NCI-H2107 treated with DMSO at 0.1 percent for 48 hours (cell line): Measurements from ENCODE around the gene MRPL14.
A peak's percentile ranks its signal among the peaks of the same experiment; 100 is the strongest.

Experiments
- DNase-seq: peaks from one replicate; lab custom pipeline; 2025; ENCODE audit not compliant: unreplicated experiment; lab: John Stamatoyannopoulos, UW

Gene MRPL14

DNA sequence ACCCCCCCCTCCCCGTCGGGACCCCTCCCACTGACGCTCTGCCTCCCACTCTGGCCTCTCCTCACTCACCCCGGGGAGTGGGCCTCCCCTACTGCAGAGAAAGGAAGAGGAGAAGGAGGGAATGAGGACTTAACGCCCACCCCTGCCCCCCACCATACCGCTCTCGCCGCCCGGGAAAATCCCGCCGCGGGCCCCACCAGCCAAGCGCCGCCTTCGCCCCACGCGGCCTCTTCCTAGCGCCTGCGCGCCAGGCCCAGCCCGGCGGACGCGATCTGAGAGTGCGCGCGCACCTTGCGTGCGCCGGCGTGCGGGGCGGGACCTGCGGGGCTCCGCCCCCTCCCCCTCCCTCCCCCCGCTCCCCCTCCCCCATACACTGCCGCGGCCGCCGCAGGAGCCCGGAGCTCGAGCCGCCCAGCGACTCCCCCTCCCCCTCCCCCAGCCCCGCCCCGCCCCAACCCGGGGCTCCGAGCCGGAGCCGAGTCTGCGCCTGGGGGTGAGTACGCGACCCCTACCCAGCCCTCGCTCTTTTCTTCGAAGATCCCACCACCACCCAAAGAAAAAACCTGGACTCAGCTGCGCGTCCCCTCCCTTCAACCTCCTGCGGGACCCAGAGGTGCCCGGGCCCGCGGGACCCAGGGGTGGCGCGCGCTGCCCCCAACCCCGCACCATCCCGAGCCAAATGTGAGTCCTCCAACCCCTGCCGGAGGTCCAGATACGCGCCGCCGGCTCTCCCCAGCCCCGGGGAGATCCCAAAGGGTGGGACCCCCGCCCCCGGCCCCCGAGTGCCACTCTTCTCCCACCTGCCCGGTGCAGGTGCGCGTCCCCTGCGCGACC lies at the start of gene MRPL14, which contains the start of gene TMEM63B:
Gene MRPL14 (minus strand): TSS at position 267 of the 834 bp plus-strand sequence. CDS start 10,841 bp downstream, outside the sequence.
Gene TMEM63B (plus strand): TSS at position 369 of the 834 bp plus-strand sequence. CDS start 7,031 bp downstream, outside the sequence.
- DNase-seq, result no peak

DNA sequence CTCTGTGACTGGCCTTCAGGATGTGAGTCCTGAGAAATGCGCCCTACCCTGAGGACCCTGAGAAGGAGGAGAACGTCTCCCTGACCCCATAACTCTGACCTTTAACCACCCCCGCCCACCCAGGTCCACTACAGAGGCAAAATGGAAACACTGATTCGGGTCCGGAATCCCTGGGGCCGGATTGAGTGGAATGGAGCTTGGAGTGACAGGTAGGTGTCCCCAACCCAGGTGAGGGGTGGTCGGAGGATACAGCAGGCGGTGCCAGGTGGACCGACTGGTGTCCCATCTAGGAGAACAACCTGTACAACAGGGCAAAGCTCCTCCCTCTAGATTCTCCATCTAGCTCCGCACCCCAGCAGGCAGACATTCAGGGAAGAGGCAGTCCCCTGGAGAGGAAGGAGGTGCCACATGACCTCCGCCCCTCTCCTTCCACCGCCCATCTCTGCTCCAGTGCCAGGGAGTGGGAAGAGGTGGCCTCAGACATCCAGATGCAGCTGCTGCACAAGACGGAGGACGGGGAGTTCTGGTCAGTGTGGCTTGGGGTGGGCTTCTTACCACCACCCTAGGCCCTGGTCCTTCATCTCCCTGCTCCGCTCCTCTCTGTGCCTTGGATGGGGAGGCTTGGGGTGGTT lies 49.0 kb upstream of the MRPL14 start:
- no peak for DNase-seq

DNA sequence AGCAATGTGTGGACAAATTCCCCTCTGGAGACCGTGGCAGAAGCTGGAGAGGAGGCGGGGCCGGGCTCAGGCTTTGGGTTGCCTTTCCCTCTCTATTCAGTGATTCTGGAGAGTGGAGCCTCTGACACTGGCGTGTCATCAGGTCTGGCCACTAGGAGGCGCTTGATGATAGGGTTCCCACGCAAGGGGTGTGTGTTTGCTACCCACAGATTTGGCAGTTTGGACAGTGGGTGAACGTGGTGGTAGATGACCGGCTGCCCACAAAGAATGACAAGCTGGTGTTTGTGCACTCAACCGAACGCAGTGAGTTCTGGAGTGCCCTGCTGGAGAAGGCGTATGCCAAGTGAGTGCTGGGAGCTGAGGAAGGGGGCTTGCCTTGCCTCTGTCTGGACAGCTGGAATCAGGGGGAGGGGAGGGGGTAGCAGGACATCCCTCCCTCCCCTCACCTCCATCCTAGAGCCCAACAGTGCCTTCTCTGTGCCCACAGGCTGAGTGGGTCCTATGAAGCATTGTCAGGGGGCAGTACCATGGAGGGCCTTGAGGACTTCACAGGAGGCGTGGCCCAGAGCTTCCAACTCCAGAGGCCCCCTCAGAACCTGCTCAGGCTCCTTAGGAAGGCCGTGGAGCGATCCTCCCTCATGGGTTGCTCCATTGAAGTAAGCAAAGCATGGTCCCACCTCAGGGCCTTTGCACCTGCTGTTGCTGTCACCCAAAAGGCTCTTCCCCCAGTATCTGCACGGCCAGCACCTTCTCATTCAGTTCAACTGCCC lies 45.7 kb upstream of the MRPL14 start:
- peak; percentile 36 for DNase-seq

DNA sequence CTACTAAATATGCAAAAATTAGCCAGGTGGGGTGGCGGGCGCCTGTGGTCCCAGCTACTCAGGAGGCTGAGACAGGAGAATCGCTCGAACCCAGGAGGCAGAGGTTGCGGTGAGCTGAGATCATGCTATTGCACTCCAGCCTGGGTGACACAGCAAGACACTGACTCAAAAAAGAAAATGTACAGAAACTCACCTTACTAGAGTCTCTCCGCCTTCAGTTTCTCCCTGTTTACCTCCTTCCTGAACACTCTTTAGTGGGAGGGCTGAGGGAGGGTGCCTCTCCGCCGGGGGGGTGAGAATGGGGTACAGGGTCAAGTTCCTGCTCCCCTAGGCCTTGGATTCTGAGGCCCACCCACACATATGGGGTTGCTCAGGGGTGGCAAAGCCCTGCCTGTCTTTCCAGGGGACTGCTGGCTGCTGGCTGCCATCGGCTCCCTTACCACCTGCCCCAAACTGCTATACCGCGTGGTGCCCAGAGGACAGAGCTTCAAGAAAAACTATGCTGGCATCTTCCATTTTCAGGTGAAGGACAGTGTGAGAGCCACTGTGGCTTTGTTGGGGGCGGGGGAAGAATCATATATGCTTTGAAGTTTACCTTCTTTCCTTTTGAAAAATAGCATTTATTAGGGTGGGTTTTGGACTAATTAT lies 44.8 kb upstream of the MRPL14 start:
- no peak for DNase-seq

DNA sequence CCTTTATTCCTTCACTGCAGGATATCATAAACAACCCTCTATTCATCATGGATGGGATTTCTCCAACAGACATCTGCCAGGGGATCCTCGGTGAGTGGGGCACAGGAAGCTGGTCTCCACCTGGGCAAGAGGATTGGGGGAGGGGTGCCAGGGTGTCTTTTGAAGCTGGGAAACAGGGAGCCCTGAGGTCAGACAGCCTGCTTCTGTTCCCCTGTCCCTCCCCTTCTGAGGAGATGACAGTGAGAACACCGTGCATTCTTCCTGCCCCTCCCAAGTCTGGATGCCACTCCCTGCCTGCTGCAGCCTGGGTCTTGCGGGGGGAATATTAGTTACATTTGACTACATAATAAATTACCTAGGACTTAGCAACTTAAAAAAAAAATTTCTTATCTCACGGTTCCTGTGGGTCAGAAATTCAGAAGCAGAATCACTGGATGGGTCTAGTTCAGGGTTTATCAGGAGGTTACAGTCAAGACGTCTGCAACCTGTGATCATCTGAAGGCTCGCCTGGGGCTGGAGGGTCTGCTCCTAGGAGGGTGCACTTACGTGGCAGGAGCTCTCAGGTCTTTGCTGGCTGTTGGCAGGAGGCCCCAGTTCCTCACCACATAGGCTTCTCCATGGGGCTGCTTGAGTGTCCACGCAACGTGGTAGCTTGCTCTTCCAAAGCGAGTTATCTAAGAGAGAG lies 42.8 kb upstream of the MRPL14 start:
- DNase-seq, result no peak

DNA sequence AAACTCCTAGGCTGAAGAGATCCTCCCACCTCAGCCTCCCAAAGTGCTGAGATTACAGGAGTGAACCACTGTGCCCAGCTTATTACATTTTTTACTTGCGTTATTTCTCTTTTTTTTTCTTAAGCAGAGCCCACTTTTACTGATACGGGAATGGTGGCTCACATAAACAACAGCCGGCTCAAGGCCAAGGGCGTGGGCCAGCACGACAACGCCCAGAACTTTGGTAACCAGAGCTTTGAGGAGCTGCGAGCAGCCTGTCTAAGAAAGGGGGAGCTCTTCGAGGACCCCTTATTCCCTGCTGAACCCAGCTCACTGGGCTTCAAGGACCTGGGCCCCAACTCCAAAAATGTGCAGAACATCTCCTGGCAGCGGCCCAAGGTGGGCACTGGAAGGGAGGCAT lies 41.9 kb upstream of the MRPL14 start:
- no peak for DNase-seq

DNA sequence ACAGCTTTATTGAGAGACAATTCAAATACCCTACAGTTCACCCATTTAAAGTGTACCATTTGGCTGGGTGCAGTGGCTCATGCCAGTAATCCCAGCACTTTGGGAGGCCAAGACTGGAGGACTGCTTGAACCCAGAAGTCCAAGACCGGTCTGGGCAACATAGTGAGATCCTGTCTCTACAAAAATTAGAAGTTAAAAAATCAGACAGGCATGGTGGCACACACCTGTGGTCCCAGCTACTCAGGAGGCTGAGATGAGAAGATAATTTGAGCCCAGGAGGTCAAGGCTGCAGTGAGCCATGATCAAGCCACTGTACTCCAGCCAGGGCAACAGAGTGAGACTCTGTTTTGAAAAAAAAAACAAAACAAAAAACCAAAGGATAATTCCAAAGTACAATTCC lies 40.3 kb upstream of the MRPL14 start:
- no peak for DNase-seq

DNA sequence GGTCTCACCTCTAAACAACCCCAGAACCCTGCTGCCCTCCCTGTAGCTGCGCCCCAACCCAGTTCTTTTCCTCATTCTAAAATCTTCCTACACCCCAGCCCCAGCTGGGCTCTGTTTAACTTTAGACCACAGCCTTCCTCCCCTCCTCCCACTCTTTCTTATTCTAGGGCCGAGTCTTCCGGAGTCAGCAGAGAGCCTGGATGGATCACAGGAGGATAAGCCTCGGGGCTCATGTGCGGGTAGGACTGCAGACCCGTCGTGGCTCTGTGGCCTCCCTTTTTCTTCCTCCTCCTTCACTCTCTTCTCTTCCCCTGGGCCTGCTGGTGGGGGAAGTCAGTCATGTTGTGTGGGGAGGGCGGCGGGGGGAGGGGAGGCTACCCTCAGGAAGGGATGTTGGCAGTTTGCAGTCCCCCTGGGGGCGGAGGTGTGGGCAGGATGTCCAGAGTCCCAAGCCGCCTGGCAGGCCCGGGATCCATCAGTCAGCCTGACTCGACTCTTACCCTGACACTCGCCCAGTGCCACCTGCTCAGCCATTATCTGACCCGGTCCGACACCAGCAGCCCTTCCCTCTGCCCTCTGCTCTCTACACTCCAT lies 39.4 kb upstream of the MRPL14 start:
- no peak for DNase-seq

DNA sequence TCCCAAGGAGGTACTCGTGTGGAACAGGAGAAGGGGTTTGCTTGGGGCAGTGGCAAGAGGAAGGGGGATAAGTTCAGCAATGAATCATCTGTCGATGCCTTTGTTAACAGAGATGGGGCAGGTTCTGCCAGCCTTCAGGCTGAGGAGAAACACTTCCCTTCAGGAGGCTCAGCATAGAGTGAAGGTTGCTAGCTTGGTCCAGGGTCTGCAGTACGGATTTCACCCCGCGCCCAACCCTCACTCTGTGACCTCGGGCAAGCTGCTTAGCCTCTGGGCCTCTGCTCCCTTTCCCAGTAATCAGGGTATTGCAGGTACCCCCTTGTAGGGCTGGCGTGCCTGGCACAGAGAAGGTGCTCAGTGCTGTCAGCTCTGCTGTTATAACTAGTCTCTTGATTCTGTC lies 38.9 kb upstream of the MRPL14 start:
- no peak for DNase-seq

DNA sequence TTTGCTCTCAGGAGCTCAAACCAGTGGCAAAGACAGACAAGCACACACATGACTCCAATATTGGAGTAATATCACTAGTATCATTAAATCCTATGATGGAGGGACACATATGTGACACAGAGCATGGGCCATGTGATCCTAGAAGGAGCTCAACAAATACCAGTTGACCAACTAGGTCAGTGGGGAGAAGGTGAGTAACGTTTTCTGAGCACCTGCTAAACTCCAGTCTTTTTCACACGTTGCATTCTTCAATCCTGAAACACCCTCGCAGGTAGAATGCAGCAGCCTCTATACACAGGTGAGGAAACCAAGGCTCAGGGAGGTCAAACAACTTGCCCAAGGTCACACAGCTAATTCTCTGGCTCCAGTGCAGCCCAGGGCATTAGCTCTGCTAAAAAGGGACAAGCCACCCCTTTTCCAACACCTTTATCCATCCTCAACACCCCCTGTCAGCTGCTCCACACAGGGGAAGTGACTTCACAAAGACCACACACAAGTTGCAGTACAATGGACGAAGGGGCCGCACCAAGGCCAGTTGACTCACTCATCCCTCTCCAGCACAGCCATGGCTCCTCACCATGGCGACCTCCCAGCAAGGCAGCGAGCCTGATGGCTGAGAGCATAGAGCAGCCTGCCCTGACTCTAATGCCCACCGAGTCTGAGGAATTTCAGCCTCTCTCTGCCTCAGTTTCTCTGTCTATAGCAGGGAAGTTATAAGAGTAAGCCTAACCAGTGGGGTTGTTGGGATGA lies 35.8 kb upstream of the MRPL14 start:
- DNase-seq, result no peak

DNA sequence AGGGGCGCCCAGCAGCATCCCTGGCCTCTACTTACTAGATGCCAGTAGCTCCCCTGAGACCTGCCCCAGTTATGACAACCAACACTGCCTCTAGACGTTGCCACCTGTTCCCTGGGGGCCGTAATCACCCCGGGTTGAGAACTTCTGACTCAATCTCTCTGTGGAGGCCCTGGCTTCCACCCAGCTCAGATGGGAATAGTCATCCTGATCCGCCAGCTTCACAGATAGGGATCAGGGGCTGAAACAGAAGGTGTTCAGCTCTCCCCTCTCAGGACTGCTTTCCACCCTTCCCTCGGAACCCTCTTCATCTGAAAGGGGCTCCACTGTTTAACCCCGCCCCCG lies 34.7 kb upstream of the MRPL14 start:
- peak; percentile 31 for DNase-seq

DNA sequence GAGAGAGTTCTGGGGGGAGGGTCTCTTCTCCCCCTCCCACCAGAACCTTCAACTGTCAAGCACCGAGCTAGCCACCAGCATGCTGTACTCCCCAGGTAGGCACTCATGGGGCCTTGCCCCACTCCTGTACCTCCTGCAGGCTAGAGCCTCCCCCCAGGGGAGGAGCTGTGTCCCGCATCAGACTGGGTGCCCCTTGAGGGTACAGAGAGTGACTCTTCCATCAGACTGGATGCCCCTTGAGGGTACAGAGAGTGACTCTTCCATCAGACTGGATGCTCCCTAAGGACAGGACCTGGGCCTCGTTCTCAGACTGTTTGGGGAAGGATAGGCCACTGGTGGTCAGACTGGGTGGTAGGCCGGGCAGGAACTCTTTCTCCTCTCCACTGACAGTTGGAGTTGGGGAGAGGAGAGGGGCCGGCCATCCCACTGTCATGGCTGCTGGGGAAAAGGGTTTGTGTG lies 31.5 kb upstream of the MRPL14 start, which contains the start of gene CAPN11:
Gene CAPN11 (plus strand): TSS at position 51 of the 459 bp plus-strand sequence. CDS start 29 bp downstream, at position 80.
- DNase-seq, result no peak

DNA sequence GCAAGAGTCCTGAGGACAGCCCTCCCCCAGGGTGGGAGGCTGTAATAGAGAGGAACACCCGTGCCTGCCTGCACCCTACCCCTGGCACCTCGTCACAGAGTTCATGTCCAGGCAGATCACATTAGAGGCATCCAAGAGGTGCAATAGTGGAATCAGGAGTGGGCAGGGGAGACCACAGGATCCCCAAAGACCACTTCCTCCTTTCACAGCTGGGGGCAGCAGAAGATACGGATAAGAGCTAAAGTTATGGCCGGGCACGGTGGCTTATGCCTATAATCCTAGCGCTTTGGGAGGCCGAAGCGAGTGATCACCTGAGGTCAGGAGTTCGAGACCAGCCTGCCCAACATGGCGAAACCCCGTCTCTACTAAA lies 29.9 kb upstream of the MRPL14 start:
- no peak for DNase-seq

DNA sequence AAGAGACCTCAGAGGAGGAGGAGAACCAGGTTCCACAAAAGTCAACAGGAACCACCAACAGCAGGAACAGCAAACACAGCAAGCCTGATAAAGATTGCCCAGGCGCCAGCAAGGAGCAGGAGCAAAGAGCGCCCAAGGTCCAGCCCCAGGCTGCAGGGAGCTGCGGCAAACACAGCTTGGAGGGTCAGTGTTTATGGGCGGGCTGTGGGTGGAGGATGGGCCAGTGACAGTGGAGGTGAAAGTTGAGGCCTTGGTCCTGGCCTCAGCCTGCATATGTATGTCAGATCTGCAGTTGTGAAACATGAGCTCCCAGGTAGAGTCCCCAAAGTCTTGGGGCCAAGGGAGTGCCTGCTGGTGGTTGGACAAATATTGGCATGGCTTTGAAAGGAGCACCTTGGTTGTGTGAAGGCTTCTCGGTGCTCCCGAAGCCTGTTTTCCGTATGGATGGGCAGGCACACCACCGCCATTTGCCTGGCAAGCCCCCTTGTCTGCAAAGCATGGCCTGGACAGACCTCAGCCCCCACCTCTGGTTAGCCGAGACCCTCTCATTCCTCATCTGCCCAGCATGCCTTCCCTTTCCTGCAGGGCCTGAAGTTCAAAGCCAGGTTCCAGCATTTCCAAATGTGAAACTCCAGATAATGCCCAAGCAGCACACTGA lies 29.4 kb upstream of the MRPL14 start:
- no peak for DNase-seq

DNA sequence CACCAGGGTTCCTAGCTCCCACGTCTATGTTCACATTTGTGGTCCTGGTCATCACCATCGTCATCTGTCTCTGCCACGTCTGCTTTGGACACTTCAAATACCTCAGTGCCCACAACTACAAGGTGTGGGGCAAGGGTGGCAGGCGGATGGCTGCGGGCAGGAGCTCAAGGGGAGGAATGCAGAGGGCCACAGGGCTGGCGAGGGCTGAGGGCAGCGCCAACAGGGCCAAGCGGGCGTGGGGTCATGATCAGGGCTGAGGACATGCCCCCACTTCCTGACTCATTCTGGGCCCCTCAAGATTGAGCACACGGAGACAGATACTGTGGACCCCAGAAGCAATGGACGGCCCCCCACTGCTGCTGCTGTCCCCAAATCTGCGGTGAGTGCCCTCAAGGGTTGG lies 26.8 kb upstream of the MRPL14 start:
- no peak for DNase-seq

DNA sequence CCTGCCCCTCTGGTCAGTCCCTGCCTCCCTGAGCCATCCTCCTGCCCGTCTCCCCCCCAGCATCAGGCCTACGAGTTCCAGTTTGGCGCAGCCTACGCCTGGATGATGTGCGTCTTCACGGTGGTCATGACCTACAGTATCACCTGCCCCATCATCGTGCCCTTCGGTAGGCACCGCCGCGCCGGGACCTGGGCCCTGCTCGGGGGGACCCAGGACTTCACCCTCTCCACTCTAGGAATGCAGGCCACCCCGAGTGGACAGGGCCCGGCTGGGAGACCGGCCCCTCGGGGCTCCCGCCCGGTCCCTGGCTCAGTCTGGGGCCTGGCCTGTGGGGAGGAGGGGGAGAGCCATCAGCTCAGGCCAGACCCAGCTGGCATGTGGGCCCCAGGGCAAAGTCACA lies 25.3 kb upstream of the MRPL14 start:
- no peak for DNase-seq

DNA sequence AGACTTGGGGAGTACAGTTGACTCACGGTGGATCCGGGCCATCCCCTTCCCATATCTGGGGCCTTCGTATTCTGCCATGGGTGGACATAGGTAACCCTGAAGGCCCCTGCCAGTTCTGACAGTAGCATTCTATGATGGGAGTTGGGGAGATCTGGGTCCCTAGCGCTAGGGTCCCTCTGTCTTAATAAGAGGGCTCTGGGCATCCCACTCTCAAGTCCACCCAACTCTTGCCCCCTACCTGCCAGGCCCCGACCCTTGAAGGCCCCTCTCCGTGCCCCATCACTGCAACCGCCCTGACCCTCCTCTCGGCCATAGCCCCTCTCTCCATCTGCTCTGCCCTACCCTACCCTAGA lies 24.8 kb upstream of the MRPL14 start:
- DNase-seq, result no peak

DNA sequence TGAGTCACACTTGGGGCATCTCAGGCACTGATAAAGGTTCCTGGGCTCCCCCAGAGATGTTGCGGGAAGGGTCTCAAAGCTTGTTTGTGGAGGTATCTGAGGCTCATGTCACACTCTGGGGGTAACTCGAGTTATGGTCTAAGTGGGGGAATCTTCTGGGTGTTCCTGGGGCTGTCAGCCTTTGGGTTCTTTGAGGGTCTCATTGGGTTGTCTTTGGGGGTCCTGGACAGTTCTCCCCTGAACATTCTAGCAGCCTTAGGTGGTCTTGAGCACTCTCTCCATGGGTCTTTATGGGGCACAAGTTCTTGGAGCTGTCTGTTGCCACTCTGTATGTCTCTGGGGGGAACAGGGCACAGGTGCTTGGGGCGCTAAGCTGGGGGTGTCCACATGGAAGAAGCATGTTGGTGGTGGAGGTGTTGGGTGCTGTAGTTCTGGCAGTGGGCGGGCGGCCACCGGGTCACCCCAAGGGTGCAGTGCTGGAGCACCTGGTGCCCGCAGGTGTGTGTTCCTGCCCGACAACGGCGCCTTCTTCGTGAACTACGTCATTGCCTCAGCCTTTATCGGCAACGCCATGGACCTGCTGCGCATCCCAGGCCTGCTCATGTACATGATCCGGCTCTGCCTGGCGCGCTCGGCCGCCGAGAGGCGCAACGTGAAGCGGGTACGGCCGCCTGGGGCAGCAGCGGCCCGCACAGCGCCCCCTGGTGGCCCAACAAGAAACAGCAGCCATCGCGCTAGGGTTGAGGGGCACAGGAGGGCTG lies 24.3 kb upstream of the MRPL14 start:
- no peak for DNase-seq
